ENCODE results near the gene SEH1L.

DNA sequence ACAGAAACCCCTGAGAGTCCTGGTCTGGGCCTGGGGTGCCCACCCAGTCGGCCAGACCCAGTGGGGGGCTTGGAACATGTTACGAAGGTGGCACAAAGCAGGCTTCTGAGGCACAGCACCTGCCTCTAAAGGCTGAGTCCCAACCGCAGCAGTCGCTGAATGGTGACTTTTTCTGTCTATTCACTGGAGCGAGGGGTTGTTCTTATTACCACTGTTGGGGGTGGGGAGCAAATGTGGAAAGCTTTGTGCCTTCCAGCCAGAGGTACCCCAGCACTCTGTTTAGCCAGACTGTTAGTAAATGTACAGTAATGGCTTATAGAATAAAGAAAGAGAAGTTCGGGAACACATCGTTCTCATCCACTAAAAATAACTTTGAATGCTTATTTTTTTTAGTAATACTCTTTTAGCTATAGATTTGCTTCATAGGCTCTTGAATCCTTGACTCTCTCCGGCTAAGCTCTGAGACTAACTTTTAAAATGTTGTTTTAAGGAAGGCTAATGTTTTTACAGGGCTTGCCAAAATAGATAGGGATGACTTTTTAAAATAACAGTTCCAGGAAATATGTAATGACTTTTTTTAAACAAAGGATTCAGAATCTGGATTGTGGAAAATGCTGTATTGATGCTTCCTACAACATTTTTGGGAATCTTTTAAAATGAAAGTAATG is 40.4 kb upstream of the SEH1L start:
- no peak for TF ChIP-seq CTCF (IDR thresholded peaks at IDR 0.05)
- no peak for TF ChIP-seq EZH2 (IDR thresholded peaks at IDR 0.05)
- no peak for TF ChIP-seq EZH2phosphoT487 (IDR thresholded peaks at IDR 0.05)
